DMS 273 treated with DMSO at 0.1 percent for 48 hours (cell line): ENCODE results near the gene SRPK1.
"Not testable (repeated sequence)": the region's sequence is repeated elsewhere in the genome, so short reads cannot be mapped to it uniquely, and the experiment has no call there.

ENCODE experiments used
- DNase-seq: peaks from one replicate; lab custom pipeline; 2025; lab: John Stamatoyannopoulos, UW

Gene SRPK1

GRCh38 chr6:35920793-35921732, at the start of gene SRPK1:
Gene SRPK1 (minus strand): TSS chr6:35921098. CDS start chr6:35921056, 42 bp downstream.
- DNase-seq, result peak; percentile 80

GRCh38 chr6:35970181-35970580, 49.3 kb upstream of the SRPK1 start:
- no peak for DNase-seq

DNA sequence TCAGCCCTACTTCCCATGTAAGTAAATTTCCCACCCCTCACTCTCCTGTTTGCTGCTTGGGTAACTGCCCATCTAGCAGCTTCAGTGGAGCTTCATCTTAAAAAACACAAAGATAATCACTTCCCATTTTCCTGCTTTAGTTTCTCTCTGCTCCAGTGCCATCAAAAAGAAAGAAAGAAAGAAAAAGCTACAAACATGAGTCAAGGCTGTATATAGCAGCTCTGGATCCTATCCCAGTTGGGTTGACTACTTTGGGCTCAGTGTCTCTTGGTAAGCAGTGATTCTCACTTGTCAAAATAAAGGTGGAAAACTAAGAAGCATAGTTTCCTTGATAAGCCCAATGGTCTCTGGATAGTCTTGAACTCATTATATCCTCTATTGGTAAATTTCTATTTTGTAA, 48.7 kb upstream of the SRPK1 start:
- no peak for DNase-seq

GRCh38 chr6:35968821-35969220, 47.9 kb upstream of the SRPK1 start:
- DNase-seq, result no peak

GRCh38 chr6:35967076-35967774, 46.3 kb upstream of the SRPK1 start:
- DNase-seq, result no peak

DNA sequence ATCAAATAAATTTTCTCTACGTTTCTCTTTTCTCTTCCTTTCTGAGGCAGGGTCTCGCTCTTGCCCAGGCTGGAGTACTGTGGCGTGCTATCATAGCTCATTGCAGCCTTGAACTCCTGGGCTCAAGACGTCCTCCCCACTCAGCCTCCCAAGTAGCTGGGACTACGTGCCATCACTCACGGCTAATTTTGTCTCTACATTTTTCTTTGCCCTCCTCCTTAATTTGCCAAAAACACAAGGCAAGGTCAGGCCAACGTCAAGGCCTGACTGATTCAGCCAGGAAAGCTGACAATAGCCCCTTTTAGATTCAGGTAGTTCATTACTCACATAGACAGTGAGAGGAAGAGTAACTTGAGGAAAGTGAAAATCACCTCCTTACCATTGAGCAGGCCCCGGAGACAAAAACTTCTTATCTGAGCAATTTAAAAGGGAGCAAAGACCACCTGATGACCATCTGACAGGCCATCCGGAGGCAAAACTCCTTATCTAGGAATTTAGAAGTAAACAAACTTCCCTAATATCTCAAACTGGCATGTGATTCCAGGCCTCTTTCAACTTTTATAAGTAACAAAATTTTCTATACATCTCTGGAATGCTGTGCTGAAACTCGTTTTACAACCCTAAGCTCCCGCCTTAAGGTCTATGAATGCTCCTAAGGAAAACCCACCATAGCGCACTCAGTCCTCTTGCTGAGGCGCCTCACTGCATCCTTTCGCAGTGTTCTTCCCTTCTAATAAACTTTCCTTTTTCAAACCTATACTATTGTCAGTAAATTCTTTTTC, 42.1 kb upstream of the SRPK1 start:
- DNase-seq, result no peak

DNA sequence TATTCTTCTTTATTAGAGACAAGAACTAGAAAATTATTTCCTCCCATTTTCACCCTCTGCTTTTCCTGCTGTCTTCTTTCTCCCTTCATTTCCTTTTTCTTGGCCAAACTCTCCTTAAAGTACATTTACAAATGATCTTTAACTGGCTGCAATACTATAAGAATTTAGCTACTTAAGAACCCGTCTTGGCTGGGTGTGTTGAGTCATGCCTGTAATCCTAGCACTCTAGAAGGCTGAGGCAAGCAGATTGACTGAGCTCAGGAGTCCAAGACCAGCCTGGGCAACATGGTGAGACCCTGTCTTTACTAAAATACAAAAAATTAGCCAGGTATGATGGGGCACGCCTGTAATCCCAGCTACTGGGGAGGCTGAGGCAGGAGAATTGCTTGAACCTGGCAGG, 39.3 kb upstream of the SRPK1 start:
- DNase-seq, result no peak

DNA sequence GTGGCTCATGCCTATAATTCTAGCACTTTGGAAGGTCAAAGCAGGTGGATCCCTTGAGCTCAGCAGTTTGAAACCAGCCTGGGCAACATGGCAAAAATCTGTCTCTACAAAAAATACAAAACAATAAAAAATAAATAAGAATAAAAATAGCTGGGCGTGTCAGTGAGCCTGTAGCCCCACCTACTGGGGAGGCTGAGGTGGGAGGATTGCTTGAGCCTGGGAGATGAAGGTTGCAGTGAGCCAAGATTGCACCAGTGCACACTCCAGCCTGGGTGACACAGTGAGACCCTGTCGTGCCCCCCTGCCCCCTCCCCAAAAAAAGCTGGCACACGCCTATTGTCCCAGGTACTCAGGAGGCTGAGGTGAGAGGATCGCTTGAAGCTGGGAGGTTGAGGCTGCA, 35.1 kb upstream of the SRPK1 start:
- DNase-seq, result no peak

DNA sequence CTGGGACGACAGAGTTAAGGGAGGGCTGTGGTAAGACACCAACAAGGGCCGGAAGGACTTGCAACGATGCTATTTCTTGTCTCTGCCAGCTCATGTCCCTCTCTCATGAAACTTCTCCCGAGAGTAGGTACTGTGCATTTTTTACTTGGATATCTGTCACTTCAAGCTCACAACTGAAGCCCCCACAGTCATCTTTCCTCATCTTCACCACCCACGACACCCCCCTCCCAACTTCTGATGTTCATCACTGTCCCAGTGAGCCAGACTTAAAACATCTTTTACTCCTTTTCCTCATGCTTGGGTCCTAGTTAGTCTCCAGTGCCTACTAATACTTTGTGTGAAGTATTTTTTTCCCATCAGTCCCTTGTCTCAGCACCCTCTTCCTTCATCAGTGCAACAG, 34.6 kb upstream of the SRPK1 start:
- DNase-seq, result no peak

GRCh38 chr6:35955071-35955470, 34.2 kb upstream of the SRPK1 start:
- no peak for DNase-seq

GRCh38 chr6:35954333-35954732, 33.4 kb upstream of the SRPK1 start:
- DNase-seq, result no peak

- no peak for DNase-seq
Measured at GRCh38 chr6:35948725-35949124, 27.8 kb upstream of the SRPK1 start.

- no peak for DNase-seq
Measured at GRCh38 chr6:35945650-35946025, 24.7 kb upstream of the SRPK1 start.

GRCh38 chr6:35943390-35943789, 22.5 kb upstream of the SRPK1 start:
- no peak for DNase-seq

DNA sequence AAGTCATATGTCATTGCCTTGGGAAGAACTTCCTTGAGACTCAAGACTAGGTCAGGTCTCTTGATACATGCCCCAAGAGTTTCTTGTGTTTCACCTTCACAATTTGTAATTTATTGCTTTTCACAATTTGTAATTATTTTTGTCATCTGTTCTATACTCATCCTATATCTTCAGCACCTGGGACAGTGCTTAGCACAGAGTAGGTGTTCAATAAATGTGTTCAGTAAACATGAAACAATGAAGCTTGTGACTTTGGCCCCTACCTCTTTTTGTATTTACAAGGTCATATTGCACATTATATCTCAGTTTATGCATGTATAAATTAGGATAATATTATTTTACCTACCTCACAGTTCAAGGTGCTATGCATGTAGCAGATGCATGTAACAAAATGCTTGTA, 21.5 kb upstream of the SRPK1 start:
- no peak for DNase-seq

DNA sequence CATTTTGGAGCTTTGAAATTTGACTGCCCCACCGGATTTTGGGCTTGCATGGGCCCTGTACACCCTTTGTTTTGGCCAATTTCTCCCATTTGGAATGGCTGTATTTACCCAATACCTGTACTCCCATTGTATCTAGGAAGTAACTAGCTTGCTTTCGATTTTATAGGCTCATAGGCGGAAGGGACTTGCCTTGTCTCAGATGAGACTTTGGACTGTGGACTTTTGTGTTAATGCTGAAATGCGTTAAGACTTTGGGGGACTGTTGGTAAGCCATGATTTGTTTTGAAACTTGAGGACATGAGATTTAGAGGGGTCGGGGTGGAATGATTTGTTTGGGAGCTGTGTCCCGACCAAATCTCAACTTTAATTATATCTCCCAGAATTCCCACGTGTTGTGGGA, 20.3 kb upstream of the SRPK1 start:
- not testable (repeated sequence) for DNase-seq

DNA sequence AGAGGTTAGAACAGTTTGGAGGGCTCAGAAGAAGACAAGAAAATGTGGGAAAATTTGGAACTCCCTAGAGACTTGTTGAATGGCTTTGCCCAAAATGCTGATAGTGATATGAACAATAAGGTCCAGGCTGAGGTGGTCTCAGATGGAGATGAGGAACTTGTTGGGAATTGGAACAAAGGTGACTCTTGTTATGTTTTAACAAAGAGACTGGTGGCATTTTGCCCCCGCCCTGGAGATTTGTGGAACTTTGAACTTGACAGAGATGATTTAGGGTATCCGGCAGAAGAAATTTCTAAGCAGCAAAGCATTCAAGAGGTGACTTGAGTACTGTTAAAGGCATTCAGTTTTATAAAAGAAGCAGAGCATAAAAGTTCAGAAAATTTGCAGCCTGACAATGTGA, 19.1 kb upstream of the SRPK1 start:
- not testable (repeated sequence) for DNase-seq

DNA sequence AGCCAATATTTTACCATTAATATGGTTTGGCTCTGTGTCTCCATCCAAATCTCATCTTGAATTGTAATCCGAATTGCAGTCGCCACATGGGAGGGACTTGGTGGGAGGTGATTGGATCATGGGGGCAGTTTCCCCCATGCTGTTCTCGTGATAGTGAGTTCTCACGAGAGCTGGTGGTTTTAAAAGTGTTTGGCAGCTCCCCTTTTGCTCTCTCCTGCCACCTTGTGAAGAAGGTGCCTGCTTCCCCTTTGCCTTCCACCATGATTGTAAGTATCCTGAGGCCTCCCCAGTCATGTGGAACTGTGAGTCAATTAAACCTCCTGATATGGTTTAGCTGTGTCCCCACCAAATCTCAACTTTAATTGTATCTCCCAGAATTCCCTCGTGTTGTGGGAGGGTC, 18.4 kb upstream of the SRPK1 start:
- DNase-seq, result not testable (repeated sequence)

DNA sequence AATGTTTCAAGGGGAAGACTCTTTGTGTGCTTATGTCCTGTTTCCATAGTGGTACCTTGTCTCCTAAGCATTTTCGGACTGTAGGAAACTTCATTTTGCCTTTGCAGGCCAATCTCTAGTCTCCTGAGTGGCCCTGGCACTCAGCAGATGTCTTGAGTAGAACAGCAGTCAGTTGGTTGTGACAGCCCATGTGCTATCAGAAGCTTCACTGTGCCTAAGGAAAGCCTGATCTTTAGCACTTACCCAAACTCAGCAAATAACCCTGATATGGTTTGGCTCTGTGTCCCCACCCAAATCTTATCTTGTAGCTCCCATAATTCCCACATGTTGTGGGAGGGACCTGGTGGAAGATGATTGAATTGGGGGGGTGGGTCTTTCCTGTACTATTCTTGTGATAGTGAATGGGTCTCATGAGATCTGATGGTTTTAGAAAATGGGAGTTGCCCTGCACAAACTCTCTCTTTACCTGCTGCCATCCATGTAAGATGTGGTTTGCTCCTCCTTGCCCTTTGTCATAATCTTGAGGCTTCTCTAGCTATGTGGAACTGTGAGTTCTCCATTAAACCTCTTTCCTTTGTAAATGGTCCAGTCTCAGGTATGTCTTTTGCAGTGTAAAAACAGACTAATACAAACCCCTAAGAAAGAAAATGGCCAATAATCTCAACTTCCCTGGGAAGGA, 15.9 kb upstream of the SRPK1 start:
- no peak for DNase-seq

DNA sequence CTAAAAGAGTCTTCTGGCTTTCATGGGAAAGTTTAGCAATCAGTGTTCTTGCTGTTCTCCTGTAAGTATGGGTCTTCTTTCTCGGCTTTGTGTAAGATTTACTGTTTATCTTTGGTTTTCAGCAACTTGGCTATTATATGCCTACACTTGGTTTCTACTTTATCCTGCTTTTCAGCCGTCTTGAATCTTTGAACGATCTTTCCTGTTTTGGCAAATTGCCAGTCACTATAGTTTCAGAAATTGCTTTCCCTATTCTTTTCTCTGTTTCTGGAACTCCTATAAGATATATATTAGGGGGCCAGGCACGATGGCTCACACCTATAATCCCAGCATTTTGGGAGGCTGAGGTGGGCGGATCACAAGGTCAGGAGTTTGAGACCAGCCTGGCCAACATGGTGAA, 14.6 kb upstream of the SRPK1 start:
- DNase-seq, result no peak

DNA sequence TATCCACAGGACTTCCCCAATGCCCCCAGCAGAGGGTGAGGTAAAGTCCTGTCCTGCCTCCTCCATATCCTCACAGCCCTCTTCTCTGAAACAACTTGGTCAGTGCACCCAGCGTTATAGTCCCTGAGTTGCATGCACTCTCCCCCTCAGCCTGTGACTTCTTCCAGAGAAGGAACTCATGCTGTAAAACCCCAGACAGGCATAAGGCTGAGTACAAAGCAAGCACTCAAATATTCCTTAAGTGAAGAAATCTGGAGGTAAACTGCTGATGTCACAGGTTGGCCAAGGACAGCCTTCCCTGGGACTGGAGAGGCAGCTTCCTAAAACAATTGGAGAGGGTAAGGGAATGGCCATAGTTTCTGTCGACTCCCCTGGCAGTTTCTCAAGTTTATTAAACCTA, 12.9 kb upstream of the SRPK1 start:
- DNase-seq, result no peak

- not testable (repeated sequence) for DNase-seq
Measured at GRCh38 chr6:35931873-35932272, 11.0 kb upstream of the SRPK1 start.
